Immature natural killer cell (primary cell): Measurements from ENCODE around the gene SYNE3. TPM values are rescaled to one million over a fixed set of nuclear protein-coding genes. Genes with fewer than 3 reads are reported as not detected.
"Not testable (repeated sequence)": the region's sequence is repeated elsewhere in the genome, so short reads cannot be mapped to it uniquely, and the experiment has no call there.

Source experiments
- DNase-seq, 3 donors: peaks; one replicate each; pipeline ENCODE4 v3.0.0; 2022; ENCODE audit warnings: mixed read lengths in 1 of 3
- H3K27ac Mint-ChIP-seq, 6 donors: one replicate each; pipeline ENCODE4 v1.8.0; 2020; ENCODE audit warnings: mixed read lengths in 6 of 6, mild to moderate bottlenecking in 5 of 6, inconsistent platforms in 4 of 6, moderate library complexity in 3 of 6
- H3K27me3 Mint-ChIP-seq, 3 donors: one replicate each; pipeline ENCODE4 v1.8.0; 2020 to 2021; ENCODE audit warnings: low read depth in 3 of 3, mild to moderate bottlenecking in 3 of 3, mixed read lengths in 3 of 3, moderate library complexity in 3 of 3, inconsistent platforms in 1 of 3
- H3K36me3 Mint-ChIP-seq, 3 donors: one replicate each; pipeline ENCODE4 v1.8.0; 2020; ENCODE audit warnings: mixed read lengths in 3 of 3, inconsistent platforms in 2 of 3, mild to moderate bottlenecking in 2 of 3
- H3K4me1 Mint-ChIP-seq, 2 donors: one replicate each; pipeline ENCODE4 v1.8.0; 2020; ENCODE audit warnings: inconsistent platforms in 2 of 2, mild to moderate bottlenecking in 2 of 2, mixed read lengths in 2 of 2, moderate library complexity in 1 of 2
- H3K4me3 Mint-ChIP-seq, 5 donors: one replicate each; pipeline ENCODE4 v1.8.0; 2020; ENCODE audit warnings: mild to moderate bottlenecking in 5 of 5, mixed read lengths in 5 of 5, inconsistent platforms in 3 of 5, moderate library complexity in 3 of 5
- H3K9me3 Mint-ChIP-seq, 6 donors: one replicate each; pipeline ENCODE4 v1.8.0; 2020; ENCODE audit warnings: mild to moderate bottlenecking in 6 of 6, mixed read lengths in 6 of 6, inconsistent platforms in 4 of 6, moderate library complexity in 3 of 6
- polyA plus RNA-seq, 3 donors: library from polyadenylated mRNA; unstranded; fragments of 300-500 nt; fragmentation: Illumina TruSeq; gene quantifications; one replicate each; pipeline ENCODE4 v1.2.3, GENCODE V29; 2021

SYNE3 gene
- polyA plus RNA-seq, 3 donors from 2014 or later: 1.0 to 1.4 TPM; not detected in 1

DNA sequence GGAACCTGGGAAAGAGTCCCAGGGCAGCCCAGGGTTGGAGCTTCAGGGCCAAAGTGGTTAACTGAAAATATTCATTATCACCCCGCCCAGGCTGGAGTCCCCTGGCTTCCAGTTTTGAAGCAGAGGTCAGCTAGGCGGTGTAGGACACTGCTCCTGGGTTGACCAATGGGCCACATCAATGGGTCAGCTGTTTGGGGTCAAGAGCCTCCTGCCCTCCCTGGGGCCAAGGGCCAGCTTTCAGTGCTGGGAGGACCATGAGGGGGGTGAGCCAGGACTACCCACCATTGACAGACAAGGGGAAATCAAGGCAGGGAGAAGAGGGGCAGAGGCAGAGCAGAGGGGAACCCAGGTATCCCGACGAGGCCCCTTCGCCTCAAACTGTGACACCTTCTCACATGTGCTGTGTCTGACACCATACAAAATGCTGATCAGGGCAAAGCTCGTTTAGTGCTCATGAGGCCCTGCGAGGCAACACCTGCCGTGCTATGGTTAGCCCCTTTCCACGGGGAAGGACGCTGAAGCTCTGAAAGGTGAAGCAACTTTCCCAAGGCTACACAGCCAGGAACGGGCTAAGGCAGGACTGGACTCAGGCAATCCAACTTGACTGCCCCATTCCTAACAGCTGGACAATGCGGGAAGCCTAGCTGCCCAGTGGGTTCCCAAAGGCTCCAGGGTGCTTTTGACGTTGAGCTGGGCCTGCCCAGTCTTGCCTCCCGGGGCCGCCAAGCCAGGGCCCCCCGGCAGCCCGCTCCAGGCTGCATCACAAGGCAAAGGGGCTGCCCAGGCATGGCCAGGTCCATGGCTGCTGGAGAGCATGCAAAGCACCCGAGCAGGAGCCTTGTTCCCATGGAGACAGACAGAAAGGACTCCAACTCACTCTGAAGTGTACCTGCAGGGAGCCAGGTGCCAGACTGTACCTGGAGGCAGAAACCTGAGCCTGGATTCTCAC is 2.0 kb downstream of the SYNE3 start:
- Mint-ChIP-seq H3K9me3 (no peaks in the 10 kb centered on the region), H3K36me3 (no peaks in the 10 kb centered on the region), H3K27me3 (no peaks in the 10 kb centered on the region), H3K4me1 (peaks cover 41 to 46% of the 10 kb centered on the region in 2 donors), H3K4me3 (peak overlapping the region; percentile 17 to 90 (median 50)), H3K27ac (peak overlapping the region in 4 of 6 donors; percentile 69 to 87 (median 76))
- DNase-seq: no peak

DNA sequence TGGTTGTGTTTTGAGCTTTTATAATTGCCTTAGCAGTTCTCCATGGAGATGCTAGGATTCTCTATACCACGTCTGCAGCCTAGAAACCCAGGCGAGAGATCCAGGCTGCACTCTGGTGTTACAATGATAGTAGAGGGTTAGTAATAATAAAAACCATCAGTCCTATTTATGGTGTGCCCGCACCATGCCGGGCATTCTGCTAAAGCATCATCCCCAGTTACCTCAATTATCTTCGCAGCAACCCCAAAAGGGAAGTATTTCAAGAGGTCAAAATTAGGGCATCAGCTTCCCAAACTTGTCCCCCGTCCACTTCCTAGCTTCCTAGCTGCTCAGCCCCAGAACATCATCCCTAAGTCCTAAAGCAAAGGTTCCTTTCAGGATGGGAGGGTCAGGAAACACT is 3.2 kb downstream of the SYNE3 start:
- H3K27me3 Mint-ChIP-seq: no peaks in the 10 kb centered on the region
- H3K9me3 Mint-ChIP-seq: no peaks in the 10 kb centered on the region
- DNase-seq: no peak
- H3K27ac Mint-ChIP-seq: peak overlapping the region in 3 of 6 donors; percentile 13 to 15 (median 13)
- peaks cover 35 to 38% of the 10 kb centered on the region in 2 donors for H3K4me1 Mint-ChIP-seq
- no peaks in the 10 kb centered on the region for H3K36me3 Mint-ChIP-seq
- no peak overlapping the region for H3K4me3 Mint-ChIP-seq

DNA sequence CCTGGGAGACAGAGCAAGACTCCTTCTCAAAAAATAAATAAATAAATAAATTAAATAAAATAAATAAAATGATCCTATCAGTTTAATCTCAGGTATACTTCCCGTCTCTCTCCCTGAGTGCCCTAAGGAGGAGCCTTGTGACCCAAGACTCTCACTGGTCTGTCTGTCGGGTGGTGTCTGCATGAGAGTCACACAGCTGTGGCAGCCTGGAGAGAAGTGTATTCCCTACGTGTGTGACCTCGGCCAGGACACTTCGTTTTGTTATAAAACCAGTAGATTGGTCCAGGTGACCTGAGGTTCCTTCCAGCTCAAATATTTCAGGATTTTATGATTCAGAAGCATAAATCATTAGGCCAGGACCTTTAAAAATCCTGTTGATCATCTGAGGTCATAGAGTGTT is 4.8 kb downstream of the SYNE3 start:
- H3K9me3 Mint-ChIP-seq: no peaks in the 10 kb centered on the region
- H3K36me3 Mint-ChIP-seq: no peaks in the 10 kb centered on the region
- H3K4me3 Mint-ChIP-seq: no peak overlapping the region
- peaks cover 36 to 39% of the 10 kb centered on the region in 2 donors for H3K4me1 Mint-ChIP-seq
- peaks cover 0 to 4% (median 0%) of the 10 kb centered on the region in 3 donors for H3K27me3 Mint-ChIP-seq
- H3K27ac Mint-ChIP-seq: peak overlapping the region in 2 of 6 donors; percentile 43 to 51
- DNase-seq: no peak

DNA sequence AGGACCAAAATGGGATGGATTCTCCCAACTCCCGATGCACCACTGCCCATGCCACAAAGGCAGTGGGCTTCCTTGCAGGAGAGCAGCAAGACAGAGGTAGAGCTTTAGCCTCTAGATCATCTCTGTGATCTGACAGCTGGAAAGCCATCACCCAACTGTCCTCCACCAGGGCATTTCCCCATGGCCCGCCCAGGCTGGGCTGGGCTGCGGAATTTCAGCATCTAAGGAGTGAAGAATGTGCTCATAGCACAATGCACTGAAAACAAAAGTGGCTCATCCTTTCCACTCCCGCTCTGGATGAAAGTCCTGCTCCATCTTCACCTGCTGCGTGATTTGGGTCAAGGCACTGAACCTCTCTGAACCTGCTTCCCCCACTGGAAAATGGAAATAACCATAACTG is 5.6 kb downstream of the SYNE3 start:
- peaks cover 0 to 4% (median 0%) of the 10 kb centered on the region in 3 donors for H3K27me3 Mint-ChIP-seq
- H3K27ac Mint-ChIP-seq: peak overlapping the region in 4 of 6 donors; percentile 24 to 50 (median 36)
- H3K36me3 Mint-ChIP-seq: peaks cover 0 to 2% (median 0%) of the 10 kb centered on the region in 3 donors
- no peak overlapping the region for H3K4me3 Mint-ChIP-seq
- no peak for DNase-seq
- no peaks in the 10 kb centered on the region for H3K9me3 Mint-ChIP-seq
- peaks cover 41 to 44% of the 10 kb centered on the region in 2 donors for H3K4me1 Mint-ChIP-seq

DNA sequence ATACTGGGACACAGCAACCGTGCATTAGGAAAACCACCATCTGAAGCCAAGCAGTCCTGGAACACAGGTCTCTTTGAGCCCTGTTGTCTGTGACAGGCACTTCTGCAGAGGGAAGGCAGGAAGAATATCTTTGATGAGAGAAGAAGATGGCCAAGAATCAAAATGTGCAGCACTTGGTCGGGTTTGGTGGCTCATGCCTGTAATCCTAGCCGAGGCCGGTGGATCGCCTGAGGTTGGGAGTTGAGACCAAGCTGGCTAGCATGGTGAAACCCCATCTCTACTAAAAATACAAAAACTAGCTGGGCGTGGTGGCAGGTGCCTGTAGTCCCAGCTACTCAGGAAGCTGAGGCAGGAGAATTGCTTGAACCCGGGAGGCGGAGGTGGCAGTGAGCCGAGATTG is 6.1 kb downstream of the SYNE3 start:
- H3K4me1 Mint-ChIP-seq: peaks cover 40 to 43% of the 10 kb centered on the region in 2 donors
- peak overlapping the region in 2 of 6 donors; percentile 62 to 76 for H3K27ac Mint-ChIP-seq
- H3K4me3 Mint-ChIP-seq, H3K27me3 Mint-ChIP-seq, H3K9me3 Mint-ChIP-seq, DNase-seq, H3K36me3 Mint-ChIP-seq: not testable (repeated sequence)

DNA sequence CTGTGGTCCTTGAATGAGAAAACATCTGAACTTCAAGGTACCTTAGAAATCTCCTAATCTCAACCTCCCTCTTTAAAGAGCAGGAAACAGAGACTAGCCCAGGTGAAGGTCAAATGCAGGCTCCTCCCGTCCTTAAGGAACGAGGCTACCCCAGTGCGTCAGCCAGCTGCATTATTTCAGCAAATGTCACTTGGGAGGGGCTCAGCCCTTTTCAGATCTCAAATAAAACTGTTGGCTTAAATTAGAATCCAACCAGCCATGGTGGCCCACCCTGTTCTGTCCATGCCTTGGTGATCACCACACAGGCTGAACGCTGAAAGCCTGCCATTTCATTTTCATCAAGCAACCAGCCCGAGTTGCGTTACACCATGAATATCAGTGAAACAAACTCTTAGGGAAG is 7.0 kb downstream of the SYNE3 start:
- DNase-seq: no peak
- Mint-ChIP-seq H3K4me3 (no peak overlapping the region), H3K27ac (peak overlapping the region in 2 of 6 donors; percentile 52 to 76), H3K9me3 (no peaks in the 10 kb centered on the region), H3K4me1 (peaks cover 37 to 41% of the 10 kb centered on the region in 2 donors), H3K27me3 (peaks cover 0 to 4% (median 0%) of the 10 kb centered on the region in 3 donors), H3K36me3 (peaks cover 0 to 4% (median 0%) of the 10 kb centered on the region in 3 donors)

DNA sequence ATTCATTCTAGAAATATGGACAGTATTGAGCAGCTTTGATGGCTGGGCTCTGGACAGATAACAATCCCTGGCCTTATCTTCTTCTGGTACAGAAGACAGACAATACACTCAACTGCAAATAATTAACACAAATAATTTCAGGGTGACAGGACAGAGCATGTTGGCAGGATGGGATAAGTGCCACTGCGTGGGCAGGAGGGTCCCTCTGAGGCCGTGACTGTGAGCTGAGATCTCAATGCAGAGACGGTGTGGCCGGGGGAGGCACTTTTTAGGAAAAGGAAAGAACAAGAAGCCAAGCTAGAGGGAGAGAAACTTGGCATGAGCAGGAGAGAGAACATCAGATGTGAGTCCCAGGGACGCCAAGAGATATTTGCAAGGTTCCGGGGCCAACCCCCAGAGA is 8.1 kb downstream of the SYNE3 start:
- H3K27ac Mint-ChIP-seq: peak overlapping the region; percentile 7 to 70 (median 58)
- peak overlapping the region in 1 of 5 donors; percentile 36 for H3K4me3 Mint-ChIP-seq
- peaks cover 0 to 4% (median 0%) of the 10 kb centered on the region in 3 donors for H3K27me3 Mint-ChIP-seq
- DNase-seq: no peak
- peaks cover 0 to 4% (median 0%) of the 10 kb centered on the region in 3 donors for H3K36me3 Mint-ChIP-seq
- peaks cover 40 to 45% of the 10 kb centered on the region in 2 donors for H3K4me1 Mint-ChIP-seq
- H3K9me3 Mint-ChIP-seq: no peaks in the 10 kb centered on the region

DNA sequence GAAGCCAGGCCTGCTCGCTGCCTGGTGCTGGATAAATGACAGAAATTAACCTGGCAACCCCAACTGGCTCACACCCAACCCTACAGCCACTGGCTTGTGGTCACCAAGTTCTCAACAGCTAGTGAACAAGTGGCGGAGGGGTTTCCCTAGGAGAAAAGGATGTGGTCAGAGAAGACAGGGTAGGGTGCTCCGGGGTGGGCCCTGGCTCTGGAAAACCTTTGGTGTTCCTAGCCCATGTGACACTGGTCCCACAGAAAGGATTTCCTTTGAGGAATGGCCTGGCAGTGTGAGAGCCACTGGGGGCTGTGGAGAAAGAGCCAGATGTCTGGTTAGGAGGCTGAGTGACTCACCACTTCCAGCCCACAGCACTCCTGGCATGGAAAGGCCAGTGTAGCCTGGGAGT is 8.7 kb downstream of the SYNE3 start:
- H3K4me3 Mint-ChIP-seq: peak overlapping the region; percentile 9 to 60 (median 40)
- H3K27me3 Mint-ChIP-seq: peaks cover 0 to 4% (median 0%) of the 10 kb centered on the region in 3 donors
- peak; percentile 54 to 61 (median 58) for DNase-seq
- peaks cover 38 to 45% of the 10 kb centered on the region in 2 donors for H3K4me1 Mint-ChIP-seq
- no peaks in the 10 kb centered on the region for H3K9me3 Mint-ChIP-seq
- peak overlapping the region; percentile 46 to 75 (median 67) for H3K27ac Mint-ChIP-seq
- H3K36me3 Mint-ChIP-seq: peaks cover 0 to 4% (median 1%) of the 10 kb centered on the region in 3 donors

DNA sequence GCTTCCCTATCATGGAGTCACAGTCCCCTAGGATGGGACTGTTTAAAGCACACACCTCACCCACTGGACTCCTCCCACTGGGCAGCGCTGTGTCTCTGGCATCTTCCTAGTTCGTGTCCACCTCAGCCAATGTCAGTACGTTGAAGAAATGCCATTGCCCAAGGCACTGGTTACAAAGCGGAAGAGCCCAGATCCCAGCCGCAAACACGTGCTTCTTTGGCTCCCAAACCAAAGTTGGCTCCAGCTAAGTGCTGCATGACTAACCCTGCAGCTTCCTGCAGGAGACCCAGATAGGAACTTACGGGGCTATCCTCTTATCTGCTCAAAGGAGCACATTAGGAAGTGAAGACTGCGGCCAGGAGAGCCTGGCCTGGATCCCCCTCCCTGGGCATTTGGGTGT is 9.3 kb downstream of the SYNE3 start:
- H3K9me3 Mint-ChIP-seq: no peaks in the 10 kb centered on the region
- peak overlapping the region in 4 of 6 donors; percentile 1 to 57 (median 46) for H3K27ac Mint-ChIP-seq
- peak overlapping the region; percentile 24 to 60 (median 41) for H3K4me3 Mint-ChIP-seq
- no peak for DNase-seq
- peaks cover 0 to 4% (median 0%) of the 10 kb centered on the region in 3 donors for H3K27me3 Mint-ChIP-seq
- H3K36me3 Mint-ChIP-seq: peaks cover 0 to 7% (median 4%) of the 10 kb centered on the region in 3 donors
- peaks cover 41 to 45% of the 10 kb centered on the region in 2 donors for H3K4me1 Mint-ChIP-seq

DNA sequence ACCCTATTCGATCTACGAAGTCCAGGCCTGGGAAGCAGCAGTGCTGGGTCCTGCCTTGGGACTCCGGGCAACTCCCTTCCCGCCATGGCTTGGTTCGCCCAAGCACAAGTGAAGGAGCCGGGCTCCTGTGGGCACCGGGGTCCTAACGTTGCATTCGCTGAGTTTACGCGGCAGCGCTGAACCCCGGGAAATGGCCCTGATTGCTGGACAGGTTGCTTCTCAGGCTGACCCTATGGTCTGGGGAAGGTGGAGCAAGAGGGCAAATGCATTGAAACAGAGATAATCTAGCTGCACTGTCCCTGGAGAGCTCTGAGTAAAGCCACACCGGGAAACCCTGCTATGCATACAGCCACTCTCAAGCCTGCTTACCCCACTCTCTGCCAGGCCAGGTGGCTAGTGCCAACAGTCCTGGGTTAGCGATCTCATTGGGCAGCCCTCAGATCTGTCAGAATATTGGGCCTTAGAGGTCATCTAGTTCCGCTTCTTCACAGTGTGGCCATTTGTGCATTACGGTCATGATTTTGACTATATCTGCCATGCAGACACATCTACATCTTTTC is 11.3 kb downstream of the SYNE3 start:
- Mint-ChIP-seq H3K27me3 (peaks cover 0 to 4% (median 0%) of the 10 kb centered on the region in 3 donors), H3K4me1 (peaks cover 43% of the 10 kb centered on the region in 2 donors), H3K27ac (no peak overlapping the region), H3K36me3 (peaks cover 8 to 16% (median 14%) of the 10 kb centered on the region in 3 donors), H3K4me3 (no peak overlapping the region), H3K9me3 (no peaks in the 10 kb centered on the region)
- DNase-seq: no peak

DNA sequence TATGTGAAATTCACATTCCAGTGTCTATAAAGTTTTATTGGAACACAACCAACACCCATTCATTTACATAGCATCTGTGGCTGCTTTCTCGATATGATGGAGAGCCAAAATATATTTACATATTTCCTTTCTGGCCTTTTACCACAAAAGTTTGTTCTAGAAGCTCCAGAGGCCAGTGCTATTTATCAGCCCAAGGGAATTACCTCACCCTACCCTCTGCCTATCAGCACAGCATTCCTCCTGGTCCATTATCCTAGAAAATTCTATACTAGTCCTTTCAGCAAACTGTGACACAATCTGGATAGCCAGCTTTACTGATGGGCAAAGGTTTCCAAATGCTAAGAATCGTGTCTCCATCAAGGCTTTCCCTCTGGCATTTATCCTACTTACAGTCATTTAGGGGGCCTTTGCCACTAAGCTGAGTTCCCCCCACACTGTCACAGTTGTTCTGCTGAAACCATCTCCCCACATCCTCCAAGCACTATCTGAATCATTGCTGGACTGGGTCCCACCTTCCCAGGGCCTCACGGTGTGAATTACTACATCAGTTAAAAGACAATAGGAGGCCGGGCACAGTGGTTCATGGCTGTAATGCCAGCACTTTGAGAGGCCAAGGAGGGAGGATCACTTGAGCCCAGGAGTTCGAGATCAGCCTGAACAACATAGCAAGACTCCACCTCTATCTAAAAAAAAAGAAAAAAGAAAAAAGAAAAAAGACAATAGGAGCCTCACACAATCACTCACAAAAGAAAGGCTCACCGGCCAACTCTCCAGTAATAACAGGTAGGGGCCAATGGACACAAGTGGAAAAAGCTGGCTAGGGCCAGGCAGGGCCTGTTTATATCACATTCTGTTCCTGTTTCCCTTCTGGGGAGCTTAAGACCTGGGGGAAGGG is 12.1 kb downstream of the SYNE3 start:
- H3K27ac Mint-ChIP-seq: peak overlapping the region in 4 of 6 donors; percentile 25 to 75 (median 56)
- H3K36me3 Mint-ChIP-seq: peaks cover 8 to 16% (median 14%) of the 10 kb centered on the region in 3 donors
- H3K4me1 Mint-ChIP-seq: peaks cover 38 to 43% of the 10 kb centered on the region in 2 donors
- peak overlapping the region in 2 of 5 donors; percentile 1 to 38 for H3K4me3 Mint-ChIP-seq
- H3K27me3 Mint-ChIP-seq: peaks cover 0 to 4% (median 0%) of the 10 kb centered on the region in 3 donors
- H3K9me3 Mint-ChIP-seq: no peaks in the 10 kb centered on the region
- DNase-seq: no peak

DNA sequence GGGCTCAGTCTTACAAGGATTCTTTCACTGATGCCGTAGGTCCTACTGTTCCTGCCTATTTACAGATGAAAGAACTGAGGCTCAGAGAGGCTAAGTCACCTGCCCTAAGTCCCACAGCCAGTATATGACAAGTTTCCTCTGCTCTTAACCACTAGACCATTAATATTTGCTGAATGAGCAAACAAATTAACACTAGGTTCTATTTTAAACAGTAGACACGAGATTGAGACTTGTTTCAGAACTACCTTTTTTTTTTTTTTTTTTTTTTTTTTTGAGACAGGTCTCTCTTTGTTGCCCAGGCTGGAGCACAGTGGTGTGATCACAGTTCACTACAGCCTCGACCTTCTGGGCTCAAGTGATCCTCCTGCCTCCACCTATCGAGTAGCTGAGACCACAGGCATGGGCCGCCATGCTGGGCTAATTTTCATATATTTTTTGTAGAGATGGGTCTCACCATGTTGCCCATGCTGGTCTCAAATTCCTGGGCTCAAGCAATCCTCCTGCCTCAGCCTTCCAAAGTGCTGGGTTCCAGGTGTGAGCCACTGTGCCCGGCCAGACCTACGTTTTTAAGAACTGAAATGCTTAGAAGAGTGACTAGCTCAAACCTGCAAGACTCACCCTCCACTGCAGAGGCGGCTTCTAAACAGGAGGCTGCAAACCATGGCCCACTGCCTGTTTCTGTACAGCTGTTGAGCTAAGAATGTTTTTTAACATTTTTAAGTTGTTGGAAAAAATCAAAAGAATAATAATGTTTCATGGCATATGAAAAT is 12.9 kb downstream of the SYNE3 start:
- no peaks in the 10 kb centered on the region for H3K9me3 Mint-ChIP-seq
- no peak overlapping the region for H3K4me3 Mint-ChIP-seq
- peaks cover 38 to 41% of the 10 kb centered on the region in 2 donors for H3K4me1 Mint-ChIP-seq
- H3K27ac Mint-ChIP-seq: peak overlapping the region in 1 of 6 donors; percentile 25
- DNase-seq: no peak
- peaks cover 8 to 16% (median 14%) of the 10 kb centered on the region in 3 donors for H3K36me3 Mint-ChIP-seq
- H3K27me3 Mint-ChIP-seq: peaks cover 0 to 4% (median 0%) of the 10 kb centered on the region in 3 donors
